Psoas muscle (tissue), 8 donors: ENCODE measurements around the gene TRABD2A. TPM values are rescaled to one million over a fixed set of nuclear protein-coding genes. Genes with fewer than 3 reads are reported as not detected.

ENCODE experiments used
- ATAC-seq, 4 donors: fragments of 200-7000 bp; cut with Tn5 transposase; one replicate each; pipeline ENCODE4 v1.9.1; 2020; ENCODE audit warnings: moderate library complexity in 3 of 4, mild to moderate bottlenecking in 2 of 4
- DNase-seq, 2 donors: peaks; one replicate each; pipeline ENCODE4 v3.0.0-alpha.2; 2020
- H3K27ac ChIP-seq: fragments of 200-600 bp; one replicate; pipeline ENCODE4 v1.8.0; 2022
- H3K27me3 ChIP-seq, 3 donors: fragments of 200-600 bp in 1 of 3; one replicate each; pipeline versions ENCODE4 v1.6.1 to v1.8.0; 2013 to 2022; ENCODE audit warnings: low read length in 2 of 3, mild to moderate bottlenecking in 2 of 3, moderate library complexity in 1 of 3; ENCODE audit not compliant: insufficient read depth in 3 of 3
- H3K36me3 ChIP-seq, 2 donors: fragments of 200-600 bp in 1 of 2; one replicate each; pipeline versions ENCODE4 v1.6.1 to v1.8.0; 2013 to 2022; ENCODE audit warnings: low read depth in 1 of 2, mild to moderate bottlenecking in 1 of 2, moderate library complexity in 1 of 2; ENCODE audit not compliant: insufficient read depth in 1 of 2
- H3K4me1 ChIP-seq: fragments of 200-600 bp; one replicate; pipeline ENCODE4 v1.8.0; 2022
- H3K4me3 ChIP-seq: fragments of 200-600 bp; one replicate; pipeline ENCODE4 v1.8.0; 2022; ENCODE audit warnings: mild to moderate bottlenecking
- H3K9me3 ChIP-seq: fragments of 200-600 bp; one replicate; pipeline ENCODE4 v1.8.0; 2022
- WGBS, 3 donors: extraction: QIAGEN DNeasy Blood & Tissue Kit; methylation state at CpG; one replicate each; pipeline versions ENCODE4 v1.1.6 to v1.1.7; 2013; 5-methylcytosine and 5-hydroxymethylcytosine counted together
- intact Hi-C, 2 donors: fragments of 100-400 bp; cut with DNase I; formaldehyde crosslinking; loops; one replicate each; pipeline versions ENCODE4 v1.11.0 to v1.14.2; 2022
- polyA plus RNA-seq, 3 donors: library from polyadenylated mRNA; stranded (reverse); fragments of 200-250 nt; gene quantifications; one replicate each; pipeline ENCODE4 v1.2.3, GENCODE V29; 2013
- total RNA-seq, 4 donors: library from RNA; stranded (reverse); fragmentation: NEBNext Ultra II Directional in 2 of 4; extraction: Animal tissue kit (Norgen Biotek cat#: 25700) in 2 of 4; gene quantifications; one replicate each; pipeline versions ENCODE4 v1.2.1 to v1.2.4, GENCODE V29; 2021 to 2023
- TF ChIP-seq, protein P1 (sequence below): fragments of 200-600 bp; IDR thresholded peaks from one replicate; pipeline ENCODE4 v1.8.0; 2022; ENCODE audit warnings: antibody characterized with exemption
- donor health status: healthy with polysubstance abuse.
- donor health status: DM: no; HTN: no; CAD: no; lungs with moderate emphysema.
- donor health status: Bipolar disorder and iron deficiency.
- donor health status: healthy.
- donor health status: DM: yes; HTN: yes; CAD: no.
- donor health status: DM: no; HTN: no; CAD: no.
- donor health status: DM: no; HTN: no; CAD: no.
- donor health status: DM: yes; HTN: yes; CAD: no.

Gene TRABD2A
- total and polyA plus RNA-seq, 7 donors, result 0.27 to 0.74 (median 0.35) TPM

DNA sequence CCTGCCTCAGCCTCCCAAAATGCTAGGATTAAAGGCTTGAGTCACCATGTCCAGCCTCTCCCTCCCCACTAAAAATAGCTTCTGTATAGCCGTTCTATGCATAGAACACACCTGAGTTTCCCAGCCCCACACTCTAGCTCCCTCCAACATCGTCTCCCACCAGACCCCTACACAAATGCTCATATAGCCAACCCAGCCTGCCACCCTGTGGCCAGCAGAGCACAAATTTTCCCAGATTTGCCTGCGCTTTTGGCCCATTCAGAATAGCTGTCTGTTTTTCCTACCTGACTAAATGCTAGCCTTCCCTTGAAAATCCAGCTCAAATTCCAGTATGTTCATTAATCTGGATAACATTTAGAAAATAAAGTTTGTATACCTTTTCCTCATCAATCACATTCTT, 22.8 kb downstream of the TRABD2A start:
- WGBS, 3 donors, result 61 to 84% (median 67%) methylated on average over 3 of the region's 3 CpGs
- Histone ChIP-seq H3K4me1 (no peaks in the 10 kb centered on the region), H3K9me3 (no peaks in the 10 kb centered on the region), H3K27ac (no peak overlapping the region), H3K36me3 (no peaks in the 10 kb centered on the region), H3K4me3 (no peak overlapping the region), H3K27me3 (peaks cover 0 to 3% (median 0%) of the 10 kb centered on the region in 3 donors)
- no peak for DNase-seq
- intact Hi-C loops, result no loop called here
- no peak for ATAC-seq
- TF ChIP-seq, protein P1, sequence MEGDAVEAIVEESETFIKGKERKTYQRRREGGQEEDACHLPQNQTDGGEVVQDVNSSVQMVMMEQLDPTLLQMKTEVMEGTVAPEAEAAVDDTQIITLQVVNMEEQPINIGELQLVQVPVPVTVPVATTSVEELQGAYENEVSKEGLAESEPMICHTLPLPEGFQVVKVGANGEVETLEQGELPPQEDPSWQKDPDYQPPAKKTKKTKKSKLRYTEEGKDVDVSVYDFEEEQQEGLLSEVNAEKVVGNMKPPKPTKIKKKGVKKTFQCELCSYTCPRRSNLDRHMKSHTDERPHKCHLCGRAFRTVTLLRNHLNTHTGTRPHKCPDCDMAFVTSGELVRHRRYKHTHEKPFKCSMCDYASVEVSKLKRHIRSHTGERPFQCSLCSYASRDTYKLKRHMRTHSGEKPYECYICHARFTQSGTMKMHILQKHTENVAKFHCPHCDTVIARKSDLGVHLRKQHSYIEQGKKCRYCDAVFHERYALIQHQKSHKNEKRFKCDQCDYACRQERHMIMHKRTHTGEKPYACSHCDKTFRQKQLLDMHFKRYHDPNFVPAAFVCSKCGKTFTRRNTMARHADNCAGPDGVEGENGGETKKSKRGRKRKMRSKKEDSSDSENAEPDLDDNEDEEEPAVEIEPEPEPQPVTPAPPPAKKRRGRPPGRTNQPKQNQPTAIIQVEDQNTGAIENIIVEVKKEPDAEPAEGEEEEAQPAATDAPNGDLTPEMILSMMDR, result no peak

GRCh38 chr2:84857566-84857965, 23.3 kb downstream of the TRABD2A start:
- TF ChIP-seq, protein P1, result no peak
- WGBS, 3 donors, result 87 to 93% (median 90%) methylated on average over 5 of the region's 5 CpGs
- Histone ChIP-seq H3K27ac (no peak overlapping the region), H3K4me1 (no peaks in the 10 kb centered on the region), H3K9me3 (no peaks in the 10 kb centered on the region), H3K36me3 (no peaks in the 10 kb centered on the region), H3K4me3 (no peak overlapping the region), H3K27me3 (peaks cover 0 to 3% (median 0%) of the 10 kb centered on the region in 3 donors)
- DNase-seq (no peak), ATAC-seq (no peak)
- intact Hi-C loops, result no loop called here

- Histone ChIP-seq H3K9me3 (no peaks in the 10 kb centered on the region), H3K27me3 (peaks cover 0 to 3% (median 0%) of the 10 kb centered on the region in 3 donors), H3K4me3 (no peak overlapping the region), H3K4me1 (no peaks in the 10 kb centered on the region), H3K36me3 (no peaks in the 10 kb centered on the region), H3K27ac (no peak overlapping the region)
- intact Hi-C loops, result no loop called here
- DNase-seq (no peak), ATAC-seq (no peak)
- 62 to 64% (median 64%) methylated on average over 6 of the region's 6 CpGs for WGBS, 3 donors
- TF ChIP-seq, protein P1, result no peak
These were observed 24.1 kb downstream of the TRABD2A start for GRCh38 chr2:84856787-84857186.

GRCh38 chr2:84855731-84856130, 25.2 kb downstream of the TRABD2A start:
- no peaks in the 10 kb centered on the region for H3K9me3 ChIP-seq
- TF ChIP-seq, protein P1, result no peak
- 22 to 33% (median 25%) methylated on average over 11 of the region's 11 CpGs for whole genome bisulfite sequencing, 3 donors
- no peak overlapping the region for H3K4me3 ChIP-seq
- no peaks in the 10 kb centered on the region for H3K4me1 ChIP-seq
- no peak overlapping the region for H3K27ac ChIP-seq
- intact Hi-C loops, result no loop called here
- no peaks in the 10 kb centered on the region for H3K36me3 ChIP-seq
- DNase-seq (no peak), ATAC-seq (no peak)
- peaks cover 0 to 3% (median 0%) of the 10 kb centered on the region in 3 donors for H3K27me3 ChIP-seq

GRCh38 chr2:84854850-84855249, 26.0 kb downstream of the TRABD2A start:
- intact Hi-C loops, result no loop called here
- no peaks in the 10 kb centered on the region for H3K36me3 ChIP-seq
- ATAC-seq (no peak), DNase-seq (no peak)
- TF ChIP-seq, protein P1, result no peak
- WGBS, 3 donors, result 57 to 66% (median 63%) methylated on average over 4 of the region's 4 CpGs
- H3K27ac ChIP-seq, result no peak overlapping the region
- H3K27me3 ChIP-seq, result peaks cover 0 to 3% (median 0%) of the 10 kb centered on the region in 3 donors
- H3K4me1 ChIP-seq, result no peaks in the 10 kb centered on the region
- no peaks in the 10 kb centered on the region for H3K9me3 ChIP-seq
- no peak overlapping the region for H3K4me3 ChIP-seq
